ENCODE results near the gene BTBD6. TPM values are rescaled to one million over a fixed set of nuclear protein-coding genes. Genes with fewer than 3 reads are reported as not detected.

BTBD6 gene
- total and polyA plus RNA-seq, 10 donors, result 19.1 to 31.4 (median 25.5) TPM

DNA sequence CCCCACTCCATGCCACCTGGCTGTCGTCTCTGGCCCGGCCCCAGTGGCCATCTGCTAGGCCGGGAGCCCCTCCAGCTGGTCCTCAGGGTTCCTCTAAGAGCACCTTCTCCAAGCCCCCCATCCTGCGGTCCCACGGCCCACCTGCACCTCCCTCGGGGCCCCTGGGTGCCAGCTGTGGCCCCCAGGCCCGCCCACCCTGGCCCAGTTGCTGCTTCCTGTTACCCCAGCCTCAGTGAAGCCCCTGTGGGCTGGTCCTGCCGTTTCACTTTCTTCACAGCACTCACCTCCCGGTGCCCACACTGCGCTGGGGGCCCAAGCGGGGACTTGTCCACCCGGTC lies 39.6 kb upstream of the BTBD6 start:
- Histone ChIP-seq H3K4me1 (peaks cover 11 to 55% (median 27%) of the 10 kb centered on the region in 6 donors), H3K36me3 (peaks cover 0 to 51% (median 31%) of the 10 kb centered on the region in 6 donors), H3K9me3 (no peaks in the 10 kb centered on the region), H3K4me3 (no peak overlapping the region), H3K27ac (no peak overlapping the region), H3K27me3 (replicated peaks in 1 of 7) (peaks cover 0 to 12% (median 0%) of the 10 kb centered on the region in 7 donors)
- TF ChIP-seq POLR2AphosphoS5 (IDR thresholded peaks at IDR 0.05) (no peak), POLR2A (IDR thresholded peaks at IDR 0.05) (no peak)
- TF ChIP-seq, protein P1, sequence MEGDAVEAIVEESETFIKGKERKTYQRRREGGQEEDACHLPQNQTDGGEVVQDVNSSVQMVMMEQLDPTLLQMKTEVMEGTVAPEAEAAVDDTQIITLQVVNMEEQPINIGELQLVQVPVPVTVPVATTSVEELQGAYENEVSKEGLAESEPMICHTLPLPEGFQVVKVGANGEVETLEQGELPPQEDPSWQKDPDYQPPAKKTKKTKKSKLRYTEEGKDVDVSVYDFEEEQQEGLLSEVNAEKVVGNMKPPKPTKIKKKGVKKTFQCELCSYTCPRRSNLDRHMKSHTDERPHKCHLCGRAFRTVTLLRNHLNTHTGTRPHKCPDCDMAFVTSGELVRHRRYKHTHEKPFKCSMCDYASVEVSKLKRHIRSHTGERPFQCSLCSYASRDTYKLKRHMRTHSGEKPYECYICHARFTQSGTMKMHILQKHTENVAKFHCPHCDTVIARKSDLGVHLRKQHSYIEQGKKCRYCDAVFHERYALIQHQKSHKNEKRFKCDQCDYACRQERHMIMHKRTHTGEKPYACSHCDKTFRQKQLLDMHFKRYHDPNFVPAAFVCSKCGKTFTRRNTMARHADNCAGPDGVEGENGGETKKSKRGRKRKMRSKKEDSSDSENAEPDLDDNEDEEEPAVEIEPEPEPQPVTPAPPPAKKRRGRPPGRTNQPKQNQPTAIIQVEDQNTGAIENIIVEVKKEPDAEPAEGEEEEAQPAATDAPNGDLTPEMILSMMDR (IDR thresholded peaks at IDR 0.05 in 8 of 11, conservative IDR thresholded peaks at IDR 0.05 in 3 of 11), result no peak
- DNase-seq, result no peak
- 85 to 93% (median 87%) methylated on average over 12 of the region's 12 CpGs for WGBS, 5 donors
- intact Hi-C loops (cut with DNase I; ENCODE audit: low total_unique reads), result no loop called here

DNA sequence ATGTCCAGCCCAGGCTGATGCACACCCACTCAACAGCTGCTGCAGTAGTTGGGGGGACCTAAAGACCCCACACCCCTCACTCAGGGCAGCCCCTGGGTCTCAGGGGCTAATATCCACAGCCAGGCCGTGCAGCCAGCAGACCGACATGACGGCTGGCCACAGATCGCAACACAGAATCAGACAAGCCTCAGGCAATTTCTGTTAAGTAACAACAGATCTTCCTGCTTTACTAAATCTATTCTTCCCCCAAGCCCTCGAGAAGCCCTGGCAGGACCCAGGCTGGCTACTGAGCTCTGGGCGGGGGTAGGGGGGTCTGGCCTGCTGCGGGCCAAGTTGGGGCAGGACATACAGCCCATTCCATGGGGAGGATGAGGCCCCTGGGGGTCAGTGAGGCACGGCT lies 39.2 kb upstream of the BTBD6 start:
- Histone ChIP-seq H3K36me3 (peaks cover 0 to 55% (median 33%) of the 10 kb centered on the region in 6 donors), H3K4me3 (no peak overlapping the region), H3K27me3 (replicated peaks in 1 of 7) (peaks cover 0 to 8% (median 0%) of the 10 kb centered on the region in 7 donors), H3K4me1 (peaks cover 11 to 55% (median 30%) of the 10 kb centered on the region in 6 donors), H3K9me3 (no peaks in the 10 kb centered on the region), H3K27ac (no peak overlapping the region)
- 91 to 97% (median 93%) methylated on average over 5 to 8 of the region's 8 CpGs for WGBS, 5 donors
- TF ChIP-seq POLR2AphosphoS5 (IDR thresholded peaks at IDR 0.05), result no peak
- TF ChIP-seq, protein P1 (IDR thresholded peaks at IDR 0.05 in 8 of 11, conservative IDR thresholded peaks at IDR 0.05 in 3 of 11), result no peak
- no peak for TF ChIP-seq POLR2A (IDR thresholded peaks at IDR 0.05)
- no peak for DNase-seq
- intact Hi-C loops (cut with DNase I; ENCODE audit: low total_unique reads), result no loop called here

DNA sequence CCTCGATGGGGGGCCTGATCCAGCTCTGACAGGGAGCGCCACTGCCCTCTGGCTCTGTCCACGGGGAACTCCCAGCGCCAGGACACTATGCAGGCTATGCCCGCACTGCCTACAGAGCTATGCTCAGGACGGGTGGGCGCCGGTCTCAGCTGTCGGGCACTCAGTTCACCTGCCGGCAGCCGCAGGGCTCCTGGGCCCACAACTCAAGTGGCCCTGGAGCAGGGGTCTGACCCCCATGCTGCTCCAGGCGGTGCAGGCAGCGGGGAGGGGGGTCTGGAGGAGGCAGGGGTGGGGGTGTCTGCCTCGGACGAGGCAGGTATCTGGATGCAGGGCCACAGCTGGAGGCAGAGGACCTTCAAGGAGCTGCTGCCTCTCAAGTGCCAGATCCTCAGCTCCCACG lies 38.7 kb upstream of the BTBD6 start:
- Histone ChIP-seq H3K27ac (no peak overlapping the region), H3K36me3 (peaks cover 0 to 61% (median 34%) of the 10 kb centered on the region in 6 donors), H3K4me1 (peaks cover 7 to 55% (median 27%) of the 10 kb centered on the region in 6 donors), H3K4me3 (no peak overlapping the region), H3K27me3 (replicated peaks in 1 of 7) (peaks cover 0 to 2% (median 0%) of the 10 kb centered on the region in 7 donors), H3K9me3 (no peaks in the 10 kb centered on the region)
- TF ChIP-seq POLR2A (IDR thresholded peaks at IDR 0.05), result no peak
- TF ChIP-seq POLR2AphosphoS5 (IDR thresholded peaks at IDR 0.05), result no peak
- TF ChIP-seq, protein P1 (IDR thresholded peaks at IDR 0.05 in 8 of 11, conservative IDR thresholded peaks at IDR 0.05 in 3 of 11), result no peak
- intact Hi-C loops (cut with DNase I; ENCODE audit: low total_unique reads), result no loop called here
- 91 to 100% (median 95%) methylated on average over 4 to 16 of the region's 16 CpGs for WGBS, 5 donors
- no peak for DNase-seq

DNA sequence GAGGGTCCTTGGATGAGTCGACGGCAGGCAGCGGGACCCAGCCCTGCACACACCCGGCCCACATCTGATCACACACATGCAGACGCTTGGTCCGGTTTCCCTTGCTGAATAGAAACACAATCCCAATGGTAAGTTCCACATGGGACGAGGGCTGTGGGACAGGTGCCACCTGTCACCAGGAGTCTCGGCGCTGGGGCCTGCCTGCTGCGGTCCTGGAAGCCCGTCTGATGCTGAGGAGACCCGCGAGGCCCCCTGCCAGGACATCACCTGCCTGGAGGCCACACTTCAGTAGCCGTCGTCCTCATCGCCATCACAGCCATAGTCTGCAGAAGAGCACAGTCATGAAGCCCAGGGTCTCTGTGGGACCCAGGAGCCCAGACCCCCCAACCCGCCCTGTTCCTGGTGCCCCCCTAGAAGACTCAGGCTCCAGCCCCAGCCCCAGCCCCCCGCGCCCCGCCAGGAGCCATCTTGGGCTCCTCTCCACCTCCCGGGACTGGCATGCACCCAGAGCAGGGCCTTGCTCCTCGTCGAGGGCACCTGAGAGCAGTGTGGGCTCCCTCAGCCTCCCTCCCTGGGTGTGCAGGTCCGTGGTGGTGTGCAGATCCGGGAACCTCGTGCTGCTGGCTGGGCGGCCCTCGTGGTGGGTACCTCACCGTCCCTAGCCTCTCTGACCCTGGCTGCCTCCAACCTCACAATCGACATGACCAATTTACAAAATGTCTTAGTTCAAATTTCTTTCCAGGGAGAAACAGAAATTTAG lies 37.9 kb upstream of the BTBD6 start:
- Histone ChIP-seq H3K27ac (no peak overlapping the region), H3K27me3 (replicated peaks in 1 of 7) (no peaks in the 10 kb centered on the region), H3K9me3 (no peaks in the 10 kb centered on the region), H3K4me1 (peaks cover 2 to 47% (median 21%) of the 10 kb centered on the region in 6 donors), H3K4me3 (no peak overlapping the region), H3K36me3 (peaks cover 0 to 62% (median 34%) of the 10 kb centered on the region in 6 donors)
- intact Hi-C loops (cut with DNase I; ENCODE audit: low total_unique reads), result no loop called here
- no peak for DNase-seq
- TF ChIP-seq POLR2AphosphoS5 (IDR thresholded peaks at IDR 0.05), result no peak
- TF ChIP-seq POLR2A (IDR thresholded peaks at IDR 0.05), result no peak
- TF ChIP-seq, protein P1 (IDR thresholded peaks at IDR 0.05 in 8 of 11, conservative IDR thresholded peaks at IDR 0.05 in 3 of 11), result no peak
- WGBS, 5 donors, result 91 to 98% (median 94%) methylated on average over 19 to 30 of the region's 30 CpGs
